NB4 (cell line): ENCODE measurements around the gene CTTNBP2.

ENCODE experiments used
- DNase-seq: peaks from one replicate; pipeline ENCODE4 v3.0.0; 2010; ENCODE audit warnings: low read depth
- H3K4me3 ChIP-seq: one replicate; pipeline ENCODE4 v1.5.1; 2011; ENCODE audit warnings: mild to moderate bottlenecking, low read depth, low read length, moderate library complexity
- CTCF ChIP-seq: IDR thresholded peaks from one replicate; pipeline ENCODE4 v1.5.1; 2012; ENCODE audit warnings: low read depth, low read length
- MAX ChIP-seq: IDR thresholded peaks from 2 replicates; pipeline ENCODE4 v1.6.1; 2011; ENCODE audit warnings: low read depth, low read length
- MYC ChIP-seq: IDR thresholded peaks from 2 replicates; pipeline ENCODE4 v1.6.1; 2011; ENCODE audit warnings: low read depth, low read length
- POLR2A ChIP-seq: IDR thresholded peaks from 2 replicates; pipeline ENCODE4 v1.6.1; 2011; ENCODE audit warnings: mild to moderate bottlenecking; ENCODE audit not compliant: insufficient read length; ENCODE audit errors: extremely low read depth

Gene CTTNBP2

GRCh38 chr7:117894037-117894436 lies 20.8 kb upstream of the CTTNBP2 start:
- DNase-seq: no peak
- no peak for TF ChIP-seq CTCF
- no peak for TF ChIP-seq MYC
- no peak for TF ChIP-seq POLR2A
- no peak for TF ChIP-seq MAX
- no peak overlapping the region for H3K4me3 ChIP-seq

- no peak overlapping the region for H3K4me3 ChIP-seq
- no peak for DNase-seq
- TF ChIP-seq CTCF (no peak), MYC (no peak), POLR2A (no peak), MAX (no peak)
These were observed 19.6 kb upstream of the CTTNBP2 start for GRCh38 chr7:117892821-117893220.

- TF ChIP-seq POLR2A (no peak), CTCF (no peak), MAX (no peak), MYC (no peak)
- no peak overlapping the region for H3K4me3 ChIP-seq
These were observed 16.4 kb upstream of the CTTNBP2 start for GRCh38 chr7:117889611-117890010.

GRCh38 chr7:117888627-117889026 lies 15.4 kb upstream of the CTTNBP2 start:
- no peak overlapping the region for H3K4me3 ChIP-seq
- no peak for TF ChIP-seq MYC
- no peak for TF ChIP-seq CTCF
- no peak for TF ChIP-seq POLR2A
- no peak for TF ChIP-seq MAX
- no peak for DNase-seq

More at GRCh38 chr7:117889611-117890010, 16.4 kb upstream of the CTTNBP2 start:
- DNase-seq: no peak

- H3K4me3 ChIP-seq: no peak overlapping the region
- no peak for DNase-seq
- TF ChIP-seq CTCF (no peak), MAX (no peak), MYC (no peak), POLR2A (no peak)
These were observed 9.4 kb upstream of the CTTNBP2 start for GRCh38 chr7:117882594-117882993.

GRCh38 chr7:117876761-117877160 lies 3.5 kb upstream of the CTTNBP2 start:
- no peak overlapping the region for H3K4me3 ChIP-seq
- TF ChIP-seq MYC: no peak
- no peak for TF ChIP-seq MAX
- TF ChIP-seq POLR2A: no peak
- no peak for TF ChIP-seq CTCF

More at GRCh38 chr7:117876761-117877160, 3.5 kb upstream of the CTTNBP2 start:
- no peak for DNase-seq
